ENCODE results near the gene PHAX. TPM values are rescaled to one million over a fixed set of nuclear protein-coding genes. Genes with fewer than 3 reads are reported as not detected.

Gene PHAX
- total RNA-seq, 2 experiments from 2014 or later = 42.5 to 42.8 TPM

- ATAC-seq = no peak
These were observed 32.8 kb downstream of the PHAX start for GRCh38 chr5:126633552-126633951.

GRCh38 chr5:126635585-126635984 lies 34.8 kb downstream of the PHAX start:
- intact Hi-C loops (cut with micrococcal nuclease) = no loop called here

More at GRCh38 chr5:126633552-126633951, 32.8 kb downstream of the PHAX start:
- H3K27ac Mint-ChIP-seq = no peak overlapping the region
- H3K27me3 Mint-ChIP-seq = no peaks in the 10 kb centered on the region
- TF ChIP-seq CTCF (IDR thresholded peaks at IDR 0.05) = no peak
- no peaks in the 10 kb centered on the region for H3K9me3 Mint-ChIP-seq
- no peaks in the 10 kb centered on the region for H3K4me1 Mint-ChIP-seq (ENCODE audit: low read depth)
- no peak for DNase-seq
- POLR2A ChIA-PET = no interaction called here
- H3K36me3 Mint-ChIP-seq (ENCODE audit: low read depth) = no peaks in the 10 kb centered on the region
- H3K4me3 Mint-ChIP-seq = no peak overlapping the region
- intact Hi-C loops (cut with micrococcal nuclease) = no loop called here
- CTCF ChIA-PET = no interaction called here

GRCh38 chr5:126636956-126637355 lies 36.2 kb downstream of the PHAX start:
- DNase-seq = no peak
- H3K27me3 Mint-ChIP-seq = no peaks in the 10 kb centered on the region
- ChIA-PET POLR2A (interaction anchor here (0.9 kb wide), 1 partner anchor 14 kb away, joined by 3 read pairs; no protein-coding TSS in a partner anchor), CTCF (no interaction called here)
- no peak overlapping the region for H3K27ac Mint-ChIP-seq
- intact Hi-C loops (cut with micrococcal nuclease) = no loop called here
- no peaks in the 10 kb centered on the region for H3K4me1 Mint-ChIP-seq (ENCODE audit: low read depth)
- no peak for ATAC-seq
- H3K9me3 Mint-ChIP-seq = no peaks in the 10 kb centered on the region
- no peak overlapping the region for H3K4me3 Mint-ChIP-seq
- no peaks in the 10 kb centered on the region for H3K36me3 Mint-ChIP-seq (ENCODE audit: low read depth)
- TF ChIP-seq CTCF (IDR thresholded peaks at IDR 0.05) = no peak

More at GRCh38 chr5:126635585-126635984, 34.8 kb downstream of the PHAX start:
- Mint-ChIP-seq H3K36me3 (ENCODE audit: low read depth) (no peaks in the 10 kb centered on the region), H3K9me3 (no peaks in the 10 kb centered on the region), H3K4me3 (no peak overlapping the region), H3K4me1 (ENCODE audit: low read depth) (no peaks in the 10 kb centered on the region), H3K27me3 (no peaks in the 10 kb centered on the region), H3K27ac (no peak overlapping the region)
- ATAC-seq = no peak
- TF ChIP-seq CTCF (IDR thresholded peaks at IDR 0.05) = no peak
- ChIA-PET POLR2A (no interaction called here), CTCF (no interaction called here)
- DNase-seq = no peak

- no peak for DNase-seq
- no peak for TF ChIP-seq CTCF (IDR thresholded peaks at IDR 0.05)
- Mint-ChIP-seq H3K27me3 (no peaks in the 10 kb centered on the region), H3K4me1 (ENCODE audit: low read depth) (no peaks in the 10 kb centered on the region), H3K36me3 (ENCODE audit: low read depth) (no peaks in the 10 kb centered on the region), H3K9me3 (peaks cover 5% of the 10 kb centered on the region), H3K27ac (no peak overlapping the region), H3K4me3 (no peak overlapping the region)
- ATAC-seq = no peak
- ChIA-PET POLR2A (interaction anchor here (1.1 kb wide), 1 partner anchor 160 kb away, joined by 3 read pairs; no protein-coding TSS in a partner anchor), CTCF (no interaction called here)
- intact Hi-C loops (cut with micrococcal nuclease) = no loop called here
These were observed 40.1 kb downstream of the PHAX start for GRCh38 chr5:126640866-126641265.

- DNase-seq (no peak), ATAC-seq (no peak)
- TF ChIP-seq CTCF (IDR thresholded peaks at IDR 0.05) = no peak
- Mint-ChIP-seq H3K9me3 (peaks cover 5% of the 10 kb centered on the region), H3K27me3 (no peaks in the 10 kb centered on the region), H3K4me3 (no peak overlapping the region), H3K27ac (no peak overlapping the region), H3K36me3 (ENCODE audit: low read depth) (no peaks in the 10 kb centered on the region), H3K4me1 (ENCODE audit: low read depth) (no peaks in the 10 kb centered on the region)
- POLR2A ChIA-PET = interaction anchor here (1.1 kb wide), 1 partner anchor 160 kb away, joined by 3 read pairs; no protein-coding TSS in a partner anchor
- CTCF ChIA-PET = no interaction called here
- intact Hi-C loops (cut with micrococcal nuclease) = no loop called here
These were observed 40.6 kb downstream of the PHAX start for GRCh38 chr5:126641387-126641786.
